PC-9 (cell line): ENCODE data around the gene STK10.

Experiments used
- EZH2 ChIP-seq: fragments of 200-600 bp; sonication (generic); IDR thresholded peaks from 2 replicates; pipeline ENCODE4 v1.8.0; 2017; ENCODE audit warnings: antibody characterized with exemption, low read depth
- TF ChIP-seq, protein P1 (sequence below): fragments of 200-600 bp; sonication (generic); conservative IDR thresholded peaks from 2 replicates; pipeline ENCODE4 v1.6.1; 2017; ENCODE audit warnings: mixed run types, antibody characterized with exemption, mild to moderate bottlenecking, moderate library complexity

DNA sequence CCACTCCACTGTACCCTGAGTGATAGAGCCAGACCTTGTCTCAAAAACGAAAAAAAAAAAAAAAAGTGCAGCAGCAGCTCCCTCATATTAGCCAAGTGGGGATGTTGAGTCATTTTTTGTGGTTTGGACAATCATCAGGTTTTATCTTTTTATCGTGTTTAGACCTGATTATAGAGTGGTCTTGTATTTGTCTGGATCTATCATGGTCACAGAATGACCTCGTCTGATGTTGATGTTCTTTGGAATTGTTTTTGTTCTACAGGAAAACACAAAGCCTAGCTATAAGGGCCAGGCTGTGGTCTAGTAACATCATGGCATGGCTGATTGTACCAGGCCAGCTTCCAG is 179.9 kb downstream of the STK10 start:
- TF ChIP-seq EZH2, result no peak
- TF ChIP-seq, protein P1, sequence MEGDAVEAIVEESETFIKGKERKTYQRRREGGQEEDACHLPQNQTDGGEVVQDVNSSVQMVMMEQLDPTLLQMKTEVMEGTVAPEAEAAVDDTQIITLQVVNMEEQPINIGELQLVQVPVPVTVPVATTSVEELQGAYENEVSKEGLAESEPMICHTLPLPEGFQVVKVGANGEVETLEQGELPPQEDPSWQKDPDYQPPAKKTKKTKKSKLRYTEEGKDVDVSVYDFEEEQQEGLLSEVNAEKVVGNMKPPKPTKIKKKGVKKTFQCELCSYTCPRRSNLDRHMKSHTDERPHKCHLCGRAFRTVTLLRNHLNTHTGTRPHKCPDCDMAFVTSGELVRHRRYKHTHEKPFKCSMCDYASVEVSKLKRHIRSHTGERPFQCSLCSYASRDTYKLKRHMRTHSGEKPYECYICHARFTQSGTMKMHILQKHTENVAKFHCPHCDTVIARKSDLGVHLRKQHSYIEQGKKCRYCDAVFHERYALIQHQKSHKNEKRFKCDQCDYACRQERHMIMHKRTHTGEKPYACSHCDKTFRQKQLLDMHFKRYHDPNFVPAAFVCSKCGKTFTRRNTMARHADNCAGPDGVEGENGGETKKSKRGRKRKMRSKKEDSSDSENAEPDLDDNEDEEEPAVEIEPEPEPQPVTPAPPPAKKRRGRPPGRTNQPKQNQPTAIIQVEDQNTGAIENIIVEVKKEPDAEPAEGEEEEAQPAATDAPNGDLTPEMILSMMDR, result no peak
